PC-3 (cell line): ENCODE results near the gene DIMT1.

Experiments
- CTCF ChIP-seq: fragments of 300-600 bp; sonication (generic); conservative IDR thresholded peaks from 2 replicates; pipeline ENCODE4 v1.5.1; 2017; ENCODE audit warnings: antibody characterized with exemption, low read depth, mild to moderate bottlenecking, low read length
- EZH2 ChIP-seq: fragments of 300-600 bp; sonication (generic); IDR thresholded peaks from one replicate; pipeline ENCODE4 v1.6.1; 2017; ENCODE audit warnings: antibody characterized with exemption, mild to moderate bottlenecking, low read length; ENCODE audit not compliant: unreplicated experiment
- EZH2phosphoT487 ChIP-seq: fragments of 300-600 bp; sonication (generic); IDR thresholded peaks from 2 replicates; pipeline ENCODE4 v1.6.1; 2018; ENCODE audit warnings: mild to moderate bottlenecking, antibody characterized with exemption, low read length, borderline replicate concordance

- TF ChIP-seq CTCF (no peak), EZH2 (no peak), EZH2phosphoT487 (no peak)
Measured at GRCh38 chr5:62343428-62343827, 60.3 kb downstream of the DIMT1 start.
